Measurements from ENCODE around the gene TNMD. TPM values are rescaled to one million over a fixed set of nuclear protein-coding genes. Genes with fewer than 3 reads are reported as not detected.

The TNMD gene
- polyA plus RNA-seq, 3 donors from 2014 or later: not detected

Other genes with a start within 250 kb of the TNMD start
- not detected for gene PCDH19, start 174.7 kb upstream of the TNMD start, polyA plus RNA-seq
- under 1 TPM in 1 of 3 donors, not detected in 2; 0.64 TPM for gene TSPAN6, start 51.9 kb downstream of the TNMD start, polyA plus RNA-seq
- not detected for gene SRPX2, start 59.3 kb downstream of the TNMD start, polyA plus RNA-seq
- under 1 TPM in 1 of 3 donors, not detected in 2; 0.70 TPM for gene SYTL4, start 147.2 kb downstream of the TNMD start, polyA plus RNA-seq
- 10 to 100 TPM in 2 of 3 donors, 1 to 10 TPM in 1; 7.4 to 15.2 (median 10.2) TPM for gene CSTF2, start 235.5 kb downstream of the TNMD start, polyA plus RNA-seq

Measured in immature natural killer cell (primary cell).